ENCODE measurements around the gene SLC16A11.
A peak's percentile ranks its signal among the peaks of the same experiment; 100 is the strongest.

The SLC16A11 gene

GRCh38 chr17:7022781-7023571 lies 20.9 kb downstream of the SLC16A11 start, which contains the start of gene BCL6B:
Gene BCL6B, plus strand, starts transcription at chr17:7023050. Its CDS starts 622 bp downstream, at chr17:7023672.
- H3K4me1 Mint-ChIP-seq, result peaks cover 45% of the 10 kb centered on the region
- ATAC-seq, result no peak
- H3K9me3 Mint-ChIP-seq, result no peaks in the 10 kb centered on the region
- peak within 1 kb of the TSS; percentile 71 for H3K4me3 Mint-ChIP-seq
- peak within 1 kb of the TSS; percentile 90 for H3K27ac Mint-ChIP-seq
- H3K36me3 Mint-ChIP-seq, result no peaks in the 10 kb centered on the region
- no peaks in the 10 kb centered on the region for H3K27me3 Mint-ChIP-seq

- peak; percentile 90 for ATAC-seq
- H3K27ac Mint-ChIP-seq, result peak overlapping the region; percentile 90
- peaks cover 5% of the 10 kb centered on the region for H3K36me3 Mint-ChIP-seq
- no peaks in the 10 kb centered on the region for H3K9me3 Mint-ChIP-seq
- H3K4me3 Mint-ChIP-seq, result peak overlapping the region; percentile 71
- peaks cover 53% of the 10 kb centered on the region for H3K4me1 Mint-ChIP-seq
- no peaks in the 10 kb centered on the region for H3K27me3 Mint-ChIP-seq
These were observed 21.7 kb downstream of the SLC16A11 start for GRCh38 chr17:7021993-7022778.

GRCh38 chr17:7020894-7021664 lies 22.8 kb downstream of the SLC16A11 start:
- Mint-ChIP-seq H3K36me3 (peaks cover 12% of the 10 kb centered on the region), H3K27ac (peak overlapping the region; percentile 90), H3K27me3 (no peaks in the 10 kb centered on the region), H3K4me1 (peaks cover 59% of the 10 kb centered on the region), H3K4me3 (no peak overlapping the region), H3K9me3 (no peaks in the 10 kb centered on the region)
- no peak for ATAC-seq

- ATAC-seq, result no peak
These were observed 23.9 kb downstream of the SLC16A11 start for GRCh38 chr17:7019839-7020519.

GRCh38 chr17:7019367-7019766 lies 24.5 kb downstream of the SLC16A11 start:
- Mint-ChIP-seq H3K27ac (peak overlapping the region; percentile 90), H3K9me3 (no peaks in the 10 kb centered on the region), H3K36me3 (peaks cover 14% of the 10 kb centered on the region), H3K27me3 (no peaks in the 10 kb centered on the region), H3K4me3 (no peak overlapping the region), H3K4me1 (peaks cover 70% of the 10 kb centered on the region)
- ATAC-seq, result no peak

More at GRCh38 chr17:7019839-7020519, 23.9 kb downstream of the SLC16A11 start:
- Mint-ChIP-seq H3K27ac (peak overlapping the region; percentile 90), H3K4me1 (peaks cover 70% of the 10 kb centered on the region), H3K27me3 (no peaks in the 10 kb centered on the region), H3K36me3 (peaks cover 12% of the 10 kb centered on the region), H3K4me3 (no peak overlapping the region), H3K9me3 (no peaks in the 10 kb centered on the region)

- Mint-ChIP-seq H3K4me1 (peaks cover 76% of the 10 kb centered on the region), H3K4me3 (no peak overlapping the region), H3K9me3 (no peaks in the 10 kb centered on the region), H3K27ac (peak overlapping the region; percentile 99), H3K27me3 (no peaks in the 10 kb centered on the region), H3K36me3 (peaks cover 20% of the 10 kb centered on the region)
- ATAC-seq, result no peak
These were observed 25.4 kb downstream of the SLC16A11 start for GRCh38 chr17:7018331-7018964.

GRCh38 chr17:7017827-7018200 lies 26.1 kb downstream of the SLC16A11 start:
- Mint-ChIP-seq H3K4me3 (no peak overlapping the region), H3K27ac (peak overlapping the region; percentile 99), H3K9me3 (no peaks in the 10 kb centered on the region), H3K27me3 (no peaks in the 10 kb centered on the region), H3K4me1 (peaks cover 73% of the 10 kb centered on the region), H3K36me3 (peaks cover 20% of the 10 kb centered on the region)
- ATAC-seq, result no peak

- ATAC-seq, result no peak
- Mint-ChIP-seq H3K36me3 (peaks cover 20% of the 10 kb centered on the region), H3K4me3 (peak overlapping the region; percentile 11), H3K27me3 (no peaks in the 10 kb centered on the region), H3K4me1 (peaks cover 66% of the 10 kb centered on the region), H3K9me3 (no peaks in the 10 kb centered on the region), H3K27ac (peak overlapping the region; percentile 99)
These were observed 26.7 kb downstream of the SLC16A11 start for GRCh38 chr17:7016886-7017826.

GRCh38 chr17:7016418-7016817 lies 27.5 kb downstream of the SLC16A11 start:
- peak overlapping the region; percentile 99 for H3K27ac Mint-ChIP-seq
- peak overlapping the region; percentile 53 for H3K4me3 Mint-ChIP-seq

GRCh38 chr17:7014995-7015958 lies 28.6 kb downstream of the SLC16A11 start:
- peak overlapping the region; percentile 99 for H3K27ac Mint-ChIP-seq
- peak; percentile 46 for ATAC-seq
- H3K4me3 Mint-ChIP-seq, result peak overlapping the region; percentile 94

More at GRCh38 chr17:7016418-7016817, 27.5 kb downstream of the SLC16A11 start:
- no peak for ATAC-seq
- H3K27me3 Mint-ChIP-seq, result no peaks in the 10 kb centered on the region
- peaks cover 20% of the 10 kb centered on the region for H3K36me3 Mint-ChIP-seq
- H3K9me3 Mint-ChIP-seq, result no peaks in the 10 kb centered on the region
- peaks cover 59% of the 10 kb centered on the region for H3K4me1 Mint-ChIP-seq

GRCh38 chr17:7014261-7014994 lies 29.5 kb downstream of the SLC16A11 start:
- Mint-ChIP-seq H3K36me3 (peaks cover 27% of the 10 kb centered on the region), H3K4me3 (peak overlapping the region; percentile 94), H3K4me1 (peaks cover 62% of the 10 kb centered on the region), H3K9me3 (no peaks in the 10 kb centered on the region), H3K27me3 (no peaks in the 10 kb centered on the region), H3K27ac (peak overlapping the region; percentile 99)
- peak; percentile 94 for ATAC-seq

More at GRCh38 chr17:7014995-7015958, 28.6 kb downstream of the SLC16A11 start:
- no peaks in the 10 kb centered on the region for H3K27me3 Mint-ChIP-seq
- H3K4me1 Mint-ChIP-seq, result peaks cover 58% of the 10 kb centered on the region
- no peaks in the 10 kb centered on the region for H3K9me3 Mint-ChIP-seq
- H3K36me3 Mint-ChIP-seq, result peaks cover 20% of the 10 kb centered on the region

GRCh38 chr17:7011942-7012254 lies 32.0 kb downstream of the SLC16A11 start:
- Mint-ChIP-seq H3K27me3 (no peaks in the 10 kb centered on the region), H3K9me3 (no peaks in the 10 kb centered on the region), H3K27ac (peak overlapping the region; percentile 99), H3K36me3 (peaks cover 31% of the 10 kb centered on the region), H3K4me3 (peak overlapping the region; percentile 94), H3K4me1 (peaks cover 60% of the 10 kb centered on the region)
- ATAC-seq, result no peak
